Loucy (cell line): Measurements from ENCODE around the gene ATPAF2.

ENCODE experiments used
- H2AFZ ChIP-seq: fragments of 200-600 bp; sonication (generic); 2 replicates; pipeline ENCODE4 v1.6.0; 2016; ENCODE audit warnings: antibody characterized with exemption, mild to moderate bottlenecking, low read length, moderate library complexity
- H3F3A ChIP-seq: fragments of 200-600 bp; 2 replicates; pipeline ENCODE4 v1.6.0; 2016; ENCODE audit warnings: antibody characterized with exemption, low read depth, mild to moderate bottlenecking
- H3K27me3 ChIP-seq: fragments of 200-600 bp; sonication (generic); 2 replicates; pipeline ENCODE4 v1.6.1; 2014; ENCODE audit warnings: low read length, mild to moderate bottlenecking; ENCODE audit not compliant: insufficient read depth, poor library complexity, severe bottlenecking
- H3K36me3 ChIP-seq: fragments of 200-600 bp; sonication (generic); 2 replicates; pipeline ENCODE4 v1.6.1; 2016; ENCODE audit warnings: low read length; ENCODE audit not compliant: insufficient read depth
- H3K4me1 ChIP-seq: fragments of 200-600 bp; sonication (generic); 2 replicates; pipeline ENCODE4 v1.5.1; 2014; ENCODE audit warnings: low read length, mild to moderate bottlenecking; ENCODE audit not compliant: insufficient read depth, poor library complexity, severe bottlenecking
- H3K4me2 ChIP-seq: fragments of 200-600 bp; sonication (generic); 2 replicates; pipeline ENCODE4 v1.6.0; 2014; ENCODE audit warnings: antibody characterized with exemption, low read length, low read depth, mild to moderate bottlenecking; ENCODE audit not compliant: poor library complexity, severe bottlenecking
- H3K4me3 ChIP-seq: fragments of 200-600 bp; sonication (generic); 2 replicates; pipeline ENCODE4 v1.5.1; 2014; ENCODE audit warnings: low read length, mild to moderate bottlenecking, mixed read lengths; ENCODE audit not compliant: poor library complexity, severe bottlenecking
- H3K79me2 ChIP-seq: fragments of 200-600 bp; sonication (generic); 2 replicates; pipeline ENCODE4 v1.6.1; 2014; ENCODE audit warnings: low read length; ENCODE audit not compliant: insufficient read depth
- H3K9ac ChIP-seq: fragments of 200-600 bp; sonication (generic); 2 replicates; pipeline ENCODE4 v1.6.0; 2014; ENCODE audit warnings: mild to moderate bottlenecking, low read depth, low read length, moderate library complexity; ENCODE audit not compliant: poor library complexity, severe bottlenecking
- H3K9me2 ChIP-seq: fragments of 200-600 bp; sonication (generic); replicated peaks from 2 replicates; pipeline ENCODE4 v1.6.1; 2016; ENCODE audit warnings: low read depth, low read length, mixed read lengths
- H3K9me3 ChIP-seq: fragments of 200-600 bp; sonication (generic); 2 replicates; pipeline ENCODE4 v1.6.1; 2014; ENCODE audit warnings: mild to moderate bottlenecking, antibody characterized with exemption, low read length, low read depth; ENCODE audit not compliant: insufficient read depth
- H4K20me1 ChIP-seq: fragments of 200-600 bp; sonication (generic); 2 replicates; pipeline ENCODE4 v1.6.0; 2014; ENCODE audit warnings: antibody characterized with exemption, low read length, mild to moderate bottlenecking; ENCODE audit not compliant: insufficient read depth, poor library complexity, severe bottlenecking
- CTCF ChIP-seq: fragments of 200-600 bp; sonication (generic); conservative IDR thresholded peaks from 2 replicates; pipeline ENCODE4 v1.5.1; 2014; ENCODE audit warnings: mild to moderate bottlenecking, antibody characterized with exemption, low read length
- EZH2phosphoT487 ChIP-seq: fragments of 200-600 bp; IDR thresholded peaks from 2 replicates; pipeline ENCODE4 v1.6.1; 2018; ENCODE audit warnings: antibody characterized with exemption, mild to moderate bottlenecking, moderate library complexity, borderline replicate concordance

The ATPAF2 gene

GRCh38 chr17:18011286-18011685, 27.7 kb downstream of the ATPAF2 start:
- H3K9ac ChIP-seq: no peak overlapping the region
- no peak overlapping the region for H2AFZ ChIP-seq
- H3F3A ChIP-seq: no peaks in the 10 kb centered on the region
- H4K20me1 ChIP-seq: no peaks in the 10 kb centered on the region
- no peaks in the 10 kb centered on the region; the same call in 1 of the 2 replicates for H3K36me3 ChIP-seq
- H3K4me2 ChIP-seq: no peak overlapping the region
- H3K9me3 ChIP-seq: no peaks in the 10 kb centered on the region
- H3K27me3 ChIP-seq: no peaks in the 10 kb centered on the region
- H3K4me3 ChIP-seq: no peak overlapping the region
- H3K79me2 ChIP-seq: no peaks in the 10 kb centered on the region
- H3K9me2 ChIP-seq: no peaks in the 10 kb centered on the region
- TF ChIP-seq CTCF: no peak
- no peak for TF ChIP-seq EZH2phosphoT487
- H3K4me1 ChIP-seq: no peaks in the 10 kb centered on the region

- Histone ChIP-seq H3K9me2 (no peaks in the 10 kb centered on the region), H3F3A (no peaks in the 10 kb centered on the region), H4K20me1 (no peaks in the 10 kb centered on the region), H3K36me3 (no peaks in the 10 kb centered on the region), H3K79me2 (no peaks in the 10 kb centered on the region), H2AFZ (no peak overlapping the region), H3K4me3 (no peak overlapping the region), H3K9me3 (no peaks in the 10 kb centered on the region), H3K27me3 (no peaks in the 10 kb centered on the region), H3K4me2 (no peak overlapping the region), H3K9ac (no peak overlapping the region), H3K4me1 (no peaks in the 10 kb centered on the region)
- TF ChIP-seq EZH2phosphoT487: no peak
- TF ChIP-seq CTCF: no peak
These were observed 29.2 kb downstream of the ATPAF2 start for GRCh38 chr17:18009609-18010420.

DNA sequence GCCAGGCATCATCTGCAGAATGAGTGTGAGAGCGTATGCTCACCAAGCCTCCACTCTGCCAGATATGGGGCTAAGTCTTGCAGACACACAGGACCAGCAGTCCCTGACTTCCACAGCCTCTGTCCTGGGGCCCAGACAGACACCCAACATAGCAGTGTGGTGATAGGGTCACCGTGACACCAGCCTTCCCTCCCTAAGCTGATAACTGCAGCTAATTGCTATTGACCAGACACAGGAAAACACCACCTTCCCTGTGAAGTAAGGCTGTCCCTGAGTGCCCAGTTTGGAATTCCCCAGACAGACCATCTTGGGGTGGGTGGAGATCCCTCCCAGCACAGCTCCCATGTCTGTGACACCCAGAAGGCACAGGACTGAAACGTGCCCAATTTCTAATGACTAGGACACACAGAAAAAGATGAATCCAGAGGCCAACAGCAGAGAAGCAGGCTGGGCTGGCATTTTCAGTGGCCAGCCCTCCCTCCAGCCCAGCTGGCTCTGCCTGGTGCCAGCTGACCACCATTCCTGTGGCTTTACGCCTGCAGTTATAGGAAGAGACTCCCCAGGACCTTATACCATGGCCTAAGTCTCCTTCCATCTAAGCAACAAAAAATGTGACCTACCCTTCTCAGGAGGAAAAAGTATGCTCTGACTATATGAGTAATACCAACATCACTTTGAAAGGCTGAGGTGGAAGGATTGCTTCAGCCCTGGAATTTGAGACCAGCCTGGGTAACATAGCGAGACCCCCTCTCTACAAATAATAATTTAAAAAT, 30.3 kb downstream of the ATPAF2 start:
- Histone ChIP-seq H3K36me3 (no peaks in the 10 kb centered on the region), H3K27me3 (no peaks in the 10 kb centered on the region), H3K9me2 (no peaks in the 10 kb centered on the region), H4K20me1 (no peaks in the 10 kb centered on the region), H3K9me3 (no peaks in the 10 kb centered on the region), H3K4me3 (no peak overlapping the region), H3K4me2 (no peak overlapping the region), H3K9ac (no peak overlapping the region), H3K4me1 (no peaks in the 10 kb centered on the region), H3F3A (no peaks in the 10 kb centered on the region), H2AFZ (no peak overlapping the region), H3K79me2 (no peaks in the 10 kb centered on the region)
- TF ChIP-seq CTCF (no peak), EZH2phosphoT487 (no peak)
